Transverse colon (tissue), 4 donors: ENCODE data around the gene DISP3.

Experiments used
- POLR2A ChIP-seq: fragments of 450-650 bp; IDR thresholded peaks from one replicate; pipeline ENCODE4 v1.6.1; 2016; ENCODE audit warnings: antibody characterized with exemption, mild to moderate bottlenecking, moderate library complexity
- POLR2AphosphoS5 ChIP-seq, 3 donors: sonication (generic); formaldehyde crosslinking; IDR thresholded peaks; one replicate each; pipeline ENCODE4 v1.6.1; 2016; ENCODE audit warnings: antibody characterized with exemption in 3 of 3
- TF ChIP-seq, protein P1 (sequence below), 5 experiments: fragments of 200-600 bp in 3 of 5; fragments of 450-650 bp in 2 of 5; sonication (generic) in 3 of 5; IDR thresholded peaks; 1 replicate in 2 of 5; 2 replicates in 3 of 5; pipeline ENCODE4 v1.5.1; 2016 to 2017; ENCODE audit warnings: antibody characterized with exemption in 5 of 5, inconsistent platforms in 3 of 5, mild to moderate bottlenecking in 2 of 5, moderate library complexity in 1 of 5

DNA sequence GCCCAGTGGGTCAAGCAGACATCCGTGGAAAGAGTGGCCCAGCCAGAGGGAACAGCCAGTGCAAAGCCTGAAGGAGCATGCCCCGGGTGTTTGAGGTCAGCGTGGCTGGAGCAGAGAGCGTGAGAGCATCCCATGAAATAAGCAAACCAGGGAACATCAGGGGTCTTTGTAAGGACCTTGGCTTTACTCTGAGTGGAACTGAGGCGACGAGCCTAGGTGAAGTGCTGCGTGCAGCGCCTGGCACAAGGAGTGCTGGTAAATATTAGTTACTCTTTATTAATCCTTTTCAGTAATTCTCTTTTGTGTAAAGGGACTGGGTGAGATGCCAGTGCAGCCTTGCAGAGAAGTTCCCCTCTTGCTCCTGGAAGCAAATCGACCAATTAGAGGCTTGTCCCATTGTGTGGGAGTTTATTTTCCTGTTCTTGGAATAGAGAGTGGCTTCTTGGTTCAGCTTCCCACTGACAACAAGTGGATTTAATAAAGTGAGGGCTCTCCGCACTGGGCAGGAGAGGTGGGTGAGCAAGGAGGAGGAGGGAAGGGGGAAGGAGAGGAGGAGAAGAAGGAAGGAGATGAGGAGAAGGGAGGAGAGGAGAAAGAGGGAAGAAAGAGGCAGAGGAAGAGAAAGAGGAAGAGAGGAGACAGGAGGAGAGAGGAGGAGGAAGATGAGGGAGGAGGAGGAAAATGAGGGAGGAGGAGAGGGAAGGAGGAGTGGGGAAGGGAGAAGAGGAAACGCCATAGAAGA is 37.6 kb upstream of the DISP3 start:
- TF ChIP-seq, protein P1, sequence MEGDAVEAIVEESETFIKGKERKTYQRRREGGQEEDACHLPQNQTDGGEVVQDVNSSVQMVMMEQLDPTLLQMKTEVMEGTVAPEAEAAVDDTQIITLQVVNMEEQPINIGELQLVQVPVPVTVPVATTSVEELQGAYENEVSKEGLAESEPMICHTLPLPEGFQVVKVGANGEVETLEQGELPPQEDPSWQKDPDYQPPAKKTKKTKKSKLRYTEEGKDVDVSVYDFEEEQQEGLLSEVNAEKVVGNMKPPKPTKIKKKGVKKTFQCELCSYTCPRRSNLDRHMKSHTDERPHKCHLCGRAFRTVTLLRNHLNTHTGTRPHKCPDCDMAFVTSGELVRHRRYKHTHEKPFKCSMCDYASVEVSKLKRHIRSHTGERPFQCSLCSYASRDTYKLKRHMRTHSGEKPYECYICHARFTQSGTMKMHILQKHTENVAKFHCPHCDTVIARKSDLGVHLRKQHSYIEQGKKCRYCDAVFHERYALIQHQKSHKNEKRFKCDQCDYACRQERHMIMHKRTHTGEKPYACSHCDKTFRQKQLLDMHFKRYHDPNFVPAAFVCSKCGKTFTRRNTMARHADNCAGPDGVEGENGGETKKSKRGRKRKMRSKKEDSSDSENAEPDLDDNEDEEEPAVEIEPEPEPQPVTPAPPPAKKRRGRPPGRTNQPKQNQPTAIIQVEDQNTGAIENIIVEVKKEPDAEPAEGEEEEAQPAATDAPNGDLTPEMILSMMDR (IDR thresholded peaks at IDR 0.05): no peak
- TF ChIP-seq POLR2AphosphoS5 (IDR thresholded peaks at IDR 0.05) (no peak), POLR2A (no peak)
